SK-N-SH (cell line): Measurements from ENCODE around the gene MAG. TPM values are rescaled to one million over a fixed set of nuclear protein-coding genes. Genes with fewer than 3 reads are reported as not detected.

ENCODE experiments used
- CTCF ChIA-PET: fragments of 300-600, 350-600 bp; formaldehyde crosslinking; extraction: SDS; loops from one replicate; lab custom pipeline; 2021; lab: Yijun Ruan, JAX
- POLR2A ChIA-PET: fragments of 350-600 bp; sonication (Branson Sonifier 250); formaldehyde crosslinking; extraction: SDS; loops from one replicate; lab custom pipeline; 2020; ENCODE audit warnings: antibody characterized with exemption, inconsistent platforms; lab: Yijun Ruan, JAX
- DNase-seq: peaks from one replicate; pipeline ENCODE4 v3.0.0; 2012
- H2AFZ ChIP-seq: fragments of 200-600 bp; sonication (generic); 2 replicates; pipeline ENCODE4 v1.8.1; 2016; ENCODE audit warnings: antibody characterized with exemption, mild to moderate bottlenecking, low read depth
- H3F3A ChIP-seq: fragments of 200-600 bp; sonication (generic); replicated peaks from 2 replicates; pipeline ENCODE3; 2016; ENCODE audit warnings: antibody characterized with exemption, mild to moderate bottlenecking; ENCODE audit not compliant: insufficient read depth
- H3K27ac ChIP-seq, 2 experiments: fragments of 200-500 bp in 1 of 2; fragments of 200-600 bp in 1 of 2; sonication (Bioruptor generic) in 1 of 2; sonication (generic), shearing (Covaris generic) in 1 of 2; 2 replicates each; pipeline versions ENCODE4 v1.5.1 to v1.6.1; 2014 to 2016; ENCODE audit warnings: low read depth in 2 of 2, inconsistent platforms in 1 of 2, low read length in 1 of 2, mild to moderate bottlenecking in 1 of 2, mixed read lengths in 1 of 2
- H3K27me3 ChIP-seq: fragments of 200-600 bp; sonication (generic), shearing (Covaris generic); 2 replicates; pipeline ENCODE4 v1.6.1; 2016; ENCODE audit warnings: mixed run types; ENCODE audit not compliant: insufficient read depth
- H3K36me3 ChIP-seq, 2 experiments: fragments of 200-500 bp in 1 of 2; fragments of 200-600 bp in 1 of 2; sonication (Bioruptor generic) in 1 of 2; sonication (generic) in 1 of 2; replicated peaks in 1 of 2; 2 replicates each; pipeline versions ENCODE3 to v1.5.1; 2014 to 2016; ENCODE audit warnings: low read length in 1 of 2, mild to moderate bottlenecking in 1 of 2; ENCODE audit not compliant: insufficient read depth in 2 of 2, control insufficient read depth in 1 of 2
- H3K4me1 ChIP-seq, 2 experiments: fragments of 200-500 bp in 1 of 2; fragments of 200-600 bp in 1 of 2; sonication (Bioruptor generic) in 1 of 2; sonication (generic), shearing (Covaris generic) in 1 of 2; 2 replicates each; pipeline versions ENCODE4 v1.5.1 to v1.6.1; 2014 to 2016; ENCODE audit warnings: low read depth in 1 of 2, low read length in 1 of 2, mixed run types in 1 of 2; ENCODE audit not compliant: insufficient read depth in 2 of 2, control insufficient read depth in 1 of 2
- H3K4me2 ChIP-seq: fragments of 200-600 bp; sonication (generic), shearing (Covaris generic); 2 replicates; pipeline ENCODE4 v1.6.1; 2017; ENCODE audit warnings: mixed run types
- H3K4me3 ChIP-seq, 2 experiments: fragments of 200-500 bp in 1 of 2; fragments of 200-600 bp in 1 of 2; sonication (Bioruptor generic) in 1 of 2; sonication (generic), shearing (Covaris generic) in 1 of 2; 2 replicates each; pipeline versions ENCODE4 v1.5.1 to v1.8.1; 2014 to 2016; ENCODE audit warnings: low read depth in 2 of 2, inconsistent platforms in 1 of 2, low read length in 1 of 2, mild to moderate bottlenecking in 1 of 2, mixed read lengths in 1 of 2, moderate library complexity in 1 of 2
- H3K79me2 ChIP-seq: fragments of 200-600 bp; sonication (generic); 2 replicates; pipeline ENCODE4 v1.8.1; 2017; ENCODE audit warnings: mild to moderate bottlenecking; ENCODE audit not compliant: insufficient read depth
- H3K9ac ChIP-seq: fragments of 200-600 bp; sonication (generic); 2 replicates; pipeline ENCODE4 v1.6.1; 2017; ENCODE audit warnings: mixed run types
- H3K9me2 ChIP-seq: fragments of 200-600 bp; sonication (generic); 2 replicates; pipeline ENCODE4 v1.6.1; 2017; ENCODE audit warnings: mixed run types
- H3K9me3 ChIP-seq: fragments of 200-600 bp; sonication (generic); 2 replicates; pipeline ENCODE4 v1.6.1; 2017; ENCODE audit warnings: mixed run types, mild to moderate bottlenecking, moderate library complexity
- H4K20me1 ChIP-seq: fragments of 200-600 bp; sonication (generic); 2 replicates; pipeline ENCODE4 v1.6.1; 2017; ENCODE audit warnings: mild to moderate bottlenecking, mixed run types; ENCODE audit not compliant: insufficient read depth
- CHD2 ChIP-seq: fragments of 150-350 bp; IDR thresholded peaks from 2 replicates; pipeline ENCODE4 v1.6.1; 2018; ENCODE audit warnings: low read length; ENCODE audit not compliant: partially characterized antibody
- ELF1 ChIP-seq: IDR thresholded peaks from 2 replicates; pipeline ENCODE4 v1.4.0; 2012
- EZH2phosphoT487 ChIP-seq: fragments of 200-600 bp; sonication (generic); IDR thresholded peaks from 2 replicates; pipeline ENCODE4 v1.6.1; 2017; ENCODE audit warnings: low read depth, mixed run types, mild to moderate bottlenecking, antibody characterized with exemption, moderate library complexity, borderline replicate concordance
- JUND ChIP-seq: IDR thresholded peaks from 2 replicates; pipeline ENCODE4 v1.4.0; 2012
- NFIC ChIP-seq: IDR thresholded peaks from 2 replicates; pipeline ENCODE4 v1.4.0; 2012; ENCODE audit warnings: borderline replicate concordance
- POLR2AphosphoS5 ChIP-seq: IDR thresholded peaks from 2 replicates; pipeline ENCODE4 v1.6.1; 2012; ENCODE audit warnings: low read depth, low read length
- RAD21 ChIP-seq: IDR thresholded peaks from 2 replicates; pipeline ENCODE4 v1.6.1; 2012; ENCODE audit warnings: mild to moderate bottlenecking, low read length
- SMC3 ChIP-seq: IDR thresholded peaks from 2 replicates; pipeline ENCODE4 v1.6.1; 2012; ENCODE audit warnings: low read depth, low read length, improper control_type of control experiment
- TAF1 ChIP-seq: IDR thresholded peaks from 2 replicates; pipeline ENCODE4 v1.6.1; 2012; ENCODE audit warnings: low read depth, mild to moderate bottlenecking, low read length, moderate library complexity, borderline replicate concordance
- TEAD4 ChIP-seq: IDR thresholded peaks from 2 replicates; pipeline ENCODE4 v1.4.0; 2012; ENCODE audit warnings: mild to moderate bottlenecking, borderline replicate concordance; ENCODE audit not compliant: insufficient read depth
- WGBS: methylation state at CpG from one replicate; pipeline ENCODE4 v1.1.6; 2017; ENCODE audit warnings: low lambda C conversion rate; 5-methylcytosine and 5-hydroxymethylcytosine counted together
- polyA plus RNA-seq, 3 experiments: library from polyadenylated mRNA; depleted of rRNA; stranded (reverse); fragments of >200 nt; gene quantifications; 2 replicates each; pipeline ENCODE4 v1.2.3, GENCODE V29; 2012
- TF ChIP-seq, protein P1 (sequence below): fragments of 200-600 bp; sonication (generic); IDR thresholded peaks from 2 replicates; pipeline ENCODE4 v1.6.1; 2017; ENCODE audit warnings: antibody characterized with exemption, mild to moderate bottlenecking, moderate library complexity
- TF ChIP-seq, protein P2 (sequence below): IDR thresholded peaks from 2 replicates; pipeline ENCODE4 v1.4.0; 2012; ENCODE audit warnings: low read depth, borderline replicate concordance
- TF ChIP-seq, protein P3 (sequence below): IDR thresholded peaks from 2 replicates; pipeline ENCODE4 v1.4.0; 2012; ENCODE audit warnings: low read depth, borderline replicate concordance

Gene MAG
- polyA plus RNA-seq, 1 of the 3 experiments (the other 2 are of a cell fraction): not detected

DNA sequence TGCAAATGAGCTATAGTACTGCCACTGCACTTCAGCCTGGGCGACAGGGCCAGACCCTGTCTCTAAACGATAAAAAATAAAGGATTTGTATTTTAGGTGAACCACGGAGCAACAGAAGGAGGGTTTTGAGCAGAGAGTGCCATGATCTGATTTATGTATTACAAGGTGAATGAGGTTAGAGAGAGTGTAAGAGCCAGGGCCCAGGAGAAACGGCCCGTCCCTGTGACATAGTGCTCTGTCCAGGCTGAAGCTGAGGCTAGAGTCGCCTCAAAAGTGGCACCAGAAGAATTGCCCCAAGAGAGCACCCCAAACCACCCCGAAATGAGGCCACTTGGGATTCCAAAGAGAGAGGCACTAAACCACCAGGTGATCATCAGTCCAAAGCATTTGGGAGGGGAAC is 16.9 kb downstream of the MAG start:
- no peak overlapping the region for H3K4me2 ChIP-seq
- peaks cover 10% of the 10 kb centered on the region for H3K27me3 ChIP-seq
- no peak for TF ChIP-seq CHD2
- no peak for TF ChIP-seq TEAD4
- no peak for TF ChIP-seq JUND
- no peak for TF ChIP-seq ELF1
- TF ChIP-seq TAF1: no peak
- no peak for TF ChIP-seq SMC3
- TF ChIP-seq EZH2phosphoT487: no peak
- TF ChIP-seq POLR2AphosphoS5: no peak
- no peak for TF ChIP-seq RAD21
- TF ChIP-seq, protein P1, sequence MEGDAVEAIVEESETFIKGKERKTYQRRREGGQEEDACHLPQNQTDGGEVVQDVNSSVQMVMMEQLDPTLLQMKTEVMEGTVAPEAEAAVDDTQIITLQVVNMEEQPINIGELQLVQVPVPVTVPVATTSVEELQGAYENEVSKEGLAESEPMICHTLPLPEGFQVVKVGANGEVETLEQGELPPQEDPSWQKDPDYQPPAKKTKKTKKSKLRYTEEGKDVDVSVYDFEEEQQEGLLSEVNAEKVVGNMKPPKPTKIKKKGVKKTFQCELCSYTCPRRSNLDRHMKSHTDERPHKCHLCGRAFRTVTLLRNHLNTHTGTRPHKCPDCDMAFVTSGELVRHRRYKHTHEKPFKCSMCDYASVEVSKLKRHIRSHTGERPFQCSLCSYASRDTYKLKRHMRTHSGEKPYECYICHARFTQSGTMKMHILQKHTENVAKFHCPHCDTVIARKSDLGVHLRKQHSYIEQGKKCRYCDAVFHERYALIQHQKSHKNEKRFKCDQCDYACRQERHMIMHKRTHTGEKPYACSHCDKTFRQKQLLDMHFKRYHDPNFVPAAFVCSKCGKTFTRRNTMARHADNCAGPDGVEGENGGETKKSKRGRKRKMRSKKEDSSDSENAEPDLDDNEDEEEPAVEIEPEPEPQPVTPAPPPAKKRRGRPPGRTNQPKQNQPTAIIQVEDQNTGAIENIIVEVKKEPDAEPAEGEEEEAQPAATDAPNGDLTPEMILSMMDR: no peak
- no peak for TF ChIP-seq NFIC
- H3F3A ChIP-seq: no peaks in the 10 kb centered on the region
- DNase-seq: no peak
- no peak overlapping the region for H3K27ac ChIP-seq
- H2AFZ ChIP-seq: no peak overlapping the region
- H3K4me3 ChIP-seq: no peak overlapping the region
- CTCF ChIA-PET: interaction anchor here (0.6 kb wide), 1 partner anchor 114 kb away, joined by 3 read pairs; no protein-coding TSS in a partner anchor
- H3K79me2 ChIP-seq: no peaks in the 10 kb centered on the region
- no peaks in the 10 kb centered on the region for H3K36me3 ChIP-seq
- no peaks in the 10 kb centered on the region for H3K9me3 ChIP-seq
- H3K4me1 ChIP-seq: no peaks in the 10 kb centered on the region
- WGBS: 43% methylated on average over 7 of the region's 7 CpGs
- no peaks in the 10 kb centered on the region for H3K9me2 ChIP-seq
- H3K9ac ChIP-seq: no peak overlapping the region
- POLR2A ChIA-PET: no interaction called here
- no peaks in the 10 kb centered on the region for H4K20me1 ChIP-seq

DNA sequence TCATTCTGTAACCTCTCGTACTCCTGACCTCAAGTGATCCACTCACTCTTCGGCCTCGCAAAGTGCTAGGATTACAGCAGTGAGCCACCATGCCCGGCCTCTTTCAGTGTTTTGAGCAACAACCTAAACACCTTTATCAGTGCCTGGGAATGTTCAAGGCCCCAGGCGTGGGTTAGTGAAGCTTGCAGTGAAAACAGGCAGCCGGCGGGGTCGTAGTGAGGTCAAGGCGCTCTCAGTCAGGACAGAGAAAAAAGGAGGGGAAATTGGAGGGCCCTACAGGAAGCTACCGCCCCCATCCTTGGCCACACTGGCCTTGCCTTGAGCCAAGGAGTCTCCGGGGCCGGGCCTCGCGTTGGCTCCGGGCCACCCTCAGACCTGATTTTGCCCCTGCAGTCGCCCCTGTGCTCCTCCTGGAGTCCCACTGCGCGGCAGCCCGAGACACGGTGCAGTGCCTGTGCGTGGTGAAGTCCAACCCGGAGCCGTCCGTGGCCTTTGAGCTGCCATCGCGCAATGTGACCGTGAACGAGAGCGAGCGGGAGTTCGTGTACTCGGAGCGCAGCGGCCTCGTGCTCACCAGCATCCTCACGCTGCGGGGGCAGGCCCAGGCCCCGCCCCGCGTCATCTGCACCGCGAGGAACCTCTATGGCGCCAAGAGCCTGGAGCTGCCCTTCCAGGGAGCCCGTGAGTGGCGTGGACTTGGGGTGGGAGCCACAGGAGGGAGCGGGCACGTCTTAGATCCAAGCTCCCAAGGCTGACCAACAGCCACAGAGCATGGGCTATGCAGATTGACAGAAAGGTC is 17.7 kb downstream of the MAG start:
- WGBS: 62% methylated on average over 24 of the region's 47 CpGs
- H3K9me2 ChIP-seq: no peaks in the 10 kb centered on the region
- ChIA-PET POLR2A (no interaction called here), CTCF (interaction anchor here (0.7 kb wide), 1 partner anchor 44 kb away, joined by 3 read pairs; no protein-coding TSS in a partner anchor)
- no peak overlapping the region for H3K4me2 ChIP-seq
- H4K20me1 ChIP-seq: no peaks in the 10 kb centered on the region
- H3K4me1 ChIP-seq: no peaks in the 10 kb centered on the region
- peaks cover 6% of the 10 kb centered on the region; the same call in 1 of the 2 replicates for H3K27me3 ChIP-seq
- H3K9ac ChIP-seq: no peak overlapping the region
- no peak overlapping the region for H3K4me3 ChIP-seq
- no peak overlapping the region for H2AFZ ChIP-seq
- no peaks in the 10 kb centered on the region for H3F3A ChIP-seq
- H3K27ac ChIP-seq: no peak overlapping the region
- H3K9me3 ChIP-seq: no peaks in the 10 kb centered on the region
- H3K36me3 ChIP-seq: no peaks in the 10 kb centered on the region
- TF ChIP-seq CHD2: no peak
- no peak for TF ChIP-seq SMC3
- TF ChIP-seq, protein P2, sequence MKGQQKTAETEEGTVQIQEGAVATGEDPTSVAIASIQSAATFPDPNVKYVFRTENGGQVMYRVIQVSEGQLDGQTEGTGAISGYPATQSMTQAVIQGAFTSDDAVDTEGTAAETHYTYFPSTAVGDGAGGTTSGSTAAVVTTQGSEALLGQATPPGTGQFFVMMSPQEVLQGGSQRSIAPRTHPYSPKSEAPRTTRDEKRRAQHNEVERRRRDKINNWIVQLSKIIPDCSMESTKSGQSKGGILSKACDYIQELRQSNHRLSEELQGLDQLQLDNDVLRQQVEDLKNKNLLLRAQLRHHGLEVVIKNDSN: no peak
- TF ChIP-seq, protein P3, sequence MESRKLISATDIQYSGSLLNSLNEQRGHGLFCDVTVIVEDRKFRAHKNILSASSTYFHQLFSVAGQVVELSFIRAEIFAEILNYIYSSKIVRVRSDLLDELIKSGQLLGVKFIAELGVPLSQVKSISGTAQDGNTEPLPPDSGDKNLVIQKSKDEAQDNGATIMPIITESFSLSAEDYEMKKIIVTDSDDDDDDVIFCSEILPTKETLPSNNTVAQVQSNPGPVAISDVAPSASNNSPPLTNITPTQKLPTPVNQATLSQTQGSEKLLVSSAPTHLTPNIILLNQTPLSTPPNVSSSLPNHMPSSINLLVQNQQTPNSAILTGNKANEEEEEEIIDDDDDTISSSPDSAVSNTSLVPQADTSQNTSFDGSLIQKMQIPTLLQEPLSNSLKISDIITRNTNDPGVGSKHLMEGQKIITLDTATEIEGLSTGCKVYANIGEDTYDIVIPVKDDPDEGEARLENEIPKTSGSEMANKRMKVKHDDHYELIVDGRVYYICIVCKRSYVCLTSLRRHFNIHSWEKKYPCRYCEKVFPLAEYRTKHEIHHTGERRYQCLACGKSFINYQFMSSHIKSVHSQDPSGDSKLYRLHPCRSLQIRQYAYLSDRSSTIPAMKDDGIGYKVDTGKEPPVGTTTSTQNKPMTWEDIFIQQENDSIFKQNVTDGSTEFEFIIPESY: no peak
- TF ChIP-seq POLR2AphosphoS5: no peak
- no peaks in the 10 kb centered on the region for H3K79me2 ChIP-seq
- DNase-seq: no peak
